HG02571 (cell line): ENCODE results near the gene MSANTD1.

Experiments used
- ATAC-seq: cut with Tn5 transposase; IDR thresholded peaks from one replicate; pipeline ENCODE4 v1.9.1; 2021; ENCODE audit warnings: mild to moderate bottlenecking, moderate library complexity; ENCODE audit not compliant: unreplicated experiment

Gene MSANTD1

GRCh38 chr4:3248811-3249661, at the start of gene MSANTD1:
MSANTD1 (plus strand) TSS chr4:3249159; CDS start chr4:3249223, 64 bp downstream.
- no peak for ATAC-seq

- ATAC-seq, result no peak
These were observed 49.1 kb upstream of the MSANTD1 start for GRCh38 chr4:3199653-3200422.

- ATAC-seq, result no peak
These were observed 48.4 kb upstream of the MSANTD1 start for GRCh38 chr4:3200423-3201090.

GRCh38 chr4:3201718-3202702, 46.9 kb upstream of the MSANTD1 start:
- no peak for ATAC-seq

GRCh38 chr4:3202836-3203820, 45.8 kb upstream of the MSANTD1 start:
- no peak for ATAC-seq

- no peak for ATAC-seq
These were observed 45.0 kb upstream of the MSANTD1 start for GRCh38 chr4:3203971-3204431.

- no peak for ATAC-seq
These were observed 43.0 kb upstream of the MSANTD1 start for GRCh38 chr4:3205995-3206394.

GRCh38 chr4:3206439-3207100, 42.4 kb upstream of the MSANTD1 start:
- no peak for ATAC-seq

- ATAC-seq, result no peak
These were observed 41.4 kb upstream of the MSANTD1 start for GRCh38 chr4:3207531-3208037.

- ATAC-seq, result no peak
These were observed 40.1 kb upstream of the MSANTD1 start for GRCh38 chr4:3208826-3209225.

- no peak for ATAC-seq
These were observed 39.2 kb upstream of the MSANTD1 start for GRCh38 chr4:3209551-3210325.

GRCh38 chr4:3210467-3210866, 38.5 kb upstream of the MSANTD1 start:
- no peak for ATAC-seq

GRCh38 chr4:3211866-3212265, 37.1 kb upstream of the MSANTD1 start:
- ATAC-seq, result no peak

GRCh38 chr4:3212391-3213105, 36.4 kb upstream of the MSANTD1 start:
- no peak for ATAC-seq

GRCh38 chr4:3213106-3213425, 35.9 kb upstream of the MSANTD1 start:
- ATAC-seq, result no peak

- no peak for ATAC-seq
These were observed 35.2 kb upstream of the MSANTD1 start for GRCh38 chr4:3213661-3214250.

- ATAC-seq, result no peak
These were observed 33.7 kb upstream of the MSANTD1 start for GRCh38 chr4:3215256-3215655.
